NOMO-1 treated with dmso at 0.1 percent for 144 hours (cell line): ENCODE measurements around the gene ASB1.

Source experiments
- DNase-seq: peaks from one replicate; lab custom pipeline; 2025; ENCODE audit not compliant: unreplicated experiment; lab: John Stamatoyannopoulos, UW

The ASB1 gene

DNA sequence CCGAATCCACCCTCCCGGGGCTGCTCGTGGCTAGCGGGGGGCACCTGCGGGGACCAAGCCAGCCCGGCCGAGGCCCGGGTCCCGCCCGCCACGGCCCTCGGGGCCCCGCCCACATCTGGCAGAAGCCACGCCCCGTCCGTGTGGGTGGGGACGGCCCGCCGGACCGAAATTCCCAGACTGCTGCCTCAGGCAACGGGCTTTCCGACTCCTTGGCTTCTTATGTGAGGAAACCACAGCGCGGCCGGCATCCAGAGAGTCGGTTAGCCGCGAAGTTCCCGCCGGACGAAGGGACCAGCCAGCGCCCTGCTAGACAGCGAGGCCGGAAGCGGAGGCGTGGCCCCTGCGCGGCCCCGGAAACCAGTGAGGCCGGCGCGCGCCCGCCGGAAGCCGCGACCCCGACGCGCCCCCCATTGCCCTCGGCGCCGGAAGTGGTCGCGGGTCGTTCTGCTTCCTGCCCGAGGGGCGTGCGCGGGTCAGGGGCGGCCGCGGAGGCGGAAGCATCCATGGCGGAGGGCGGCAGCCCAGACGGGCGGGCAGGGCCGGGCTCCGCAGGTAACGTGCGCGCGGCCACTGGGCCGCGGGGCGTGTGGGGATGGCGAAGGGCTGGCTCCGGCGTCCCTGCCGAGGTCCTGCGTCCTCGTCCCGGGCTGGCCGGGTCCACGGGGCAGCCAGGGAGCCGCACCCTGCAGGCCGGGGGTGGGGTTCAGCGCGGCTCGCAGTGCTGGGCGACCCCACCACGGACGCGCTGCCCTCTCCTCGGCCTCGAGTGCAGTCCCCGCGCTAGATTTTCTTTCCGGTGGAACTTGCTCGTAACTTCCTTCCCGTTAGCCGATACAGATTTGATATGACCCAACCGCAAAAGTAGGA is at the start of gene ASB1:
Gene ASB1, plus strand, starts transcription at position 360 of the 867 bp plus-strand sequence. Its CDS starts 144 bp downstream, at position 504.
- peak; percentile 71 for DNase-seq

DNA sequence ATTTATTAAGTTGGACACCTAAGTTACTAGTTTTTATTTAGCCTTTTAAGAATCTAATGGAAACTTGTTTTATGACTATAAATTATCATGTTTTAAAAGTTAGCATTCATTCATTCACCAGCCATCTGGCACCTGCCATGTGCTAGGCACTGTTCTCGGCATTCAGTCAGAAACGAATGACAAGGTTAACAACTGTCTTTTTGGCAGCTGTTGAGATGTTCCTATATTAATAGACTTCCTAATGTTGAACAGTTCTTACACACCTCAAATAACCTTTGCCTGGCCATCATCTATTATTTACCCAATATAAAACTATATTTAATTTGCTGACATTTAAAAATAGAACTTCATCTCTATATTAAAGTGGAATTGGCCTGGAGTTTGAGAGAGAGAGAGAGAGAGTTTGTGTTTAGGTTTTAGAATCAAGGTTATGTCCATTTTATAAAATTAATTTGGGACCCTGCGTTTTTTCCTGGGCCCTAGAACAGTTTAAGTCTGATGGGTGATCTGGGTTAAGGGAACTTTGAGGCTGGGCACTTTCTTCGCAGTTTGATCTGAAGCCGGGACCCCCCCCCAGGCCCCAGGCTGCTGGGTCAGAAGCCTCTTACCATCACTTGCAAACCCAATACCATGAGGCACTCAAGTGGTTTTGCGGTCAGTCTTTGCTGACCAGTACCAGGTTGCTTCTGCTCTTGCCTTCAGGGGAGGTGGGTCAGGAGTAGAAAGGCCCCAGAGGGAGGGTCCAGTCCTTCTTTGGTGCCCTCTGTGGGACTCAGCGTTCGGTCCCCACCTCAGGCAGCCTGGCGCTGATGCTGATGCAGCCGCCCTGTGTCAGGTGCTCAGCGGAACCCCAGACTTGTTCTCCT is 48.3 kb upstream of the ASB1 start:
- DNase-seq = no peak

GRCh38 chr2:238379096-238379810 is 47.5 kb upstream of the ASB1 start:
- no peak for DNase-seq

DNA sequence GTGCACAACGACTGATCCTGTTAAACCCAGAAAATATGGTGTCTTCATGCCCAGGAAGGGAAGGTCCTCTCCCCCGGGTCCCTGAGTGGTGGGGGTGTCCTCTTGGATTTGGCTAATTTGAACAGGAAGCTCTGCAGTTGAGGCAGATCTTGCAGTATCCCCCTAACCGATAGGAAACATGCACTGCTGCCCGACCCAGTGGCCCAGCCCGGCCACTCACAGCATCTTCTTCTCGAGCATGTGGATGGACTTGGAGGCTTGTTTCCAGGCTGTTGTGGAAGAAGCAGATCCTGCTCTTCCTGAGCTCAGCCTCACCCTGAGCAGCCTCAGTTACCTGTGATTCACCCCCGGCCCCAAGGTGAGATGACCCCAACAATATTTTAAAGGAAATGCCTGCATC is 46.4 kb upstream of the ASB1 start:
- DNase-seq = no peak

GRCh38 chr2:238380785-238381184 is 45.9 kb upstream of the ASB1 start:
- DNase-seq = no peak

DNA sequence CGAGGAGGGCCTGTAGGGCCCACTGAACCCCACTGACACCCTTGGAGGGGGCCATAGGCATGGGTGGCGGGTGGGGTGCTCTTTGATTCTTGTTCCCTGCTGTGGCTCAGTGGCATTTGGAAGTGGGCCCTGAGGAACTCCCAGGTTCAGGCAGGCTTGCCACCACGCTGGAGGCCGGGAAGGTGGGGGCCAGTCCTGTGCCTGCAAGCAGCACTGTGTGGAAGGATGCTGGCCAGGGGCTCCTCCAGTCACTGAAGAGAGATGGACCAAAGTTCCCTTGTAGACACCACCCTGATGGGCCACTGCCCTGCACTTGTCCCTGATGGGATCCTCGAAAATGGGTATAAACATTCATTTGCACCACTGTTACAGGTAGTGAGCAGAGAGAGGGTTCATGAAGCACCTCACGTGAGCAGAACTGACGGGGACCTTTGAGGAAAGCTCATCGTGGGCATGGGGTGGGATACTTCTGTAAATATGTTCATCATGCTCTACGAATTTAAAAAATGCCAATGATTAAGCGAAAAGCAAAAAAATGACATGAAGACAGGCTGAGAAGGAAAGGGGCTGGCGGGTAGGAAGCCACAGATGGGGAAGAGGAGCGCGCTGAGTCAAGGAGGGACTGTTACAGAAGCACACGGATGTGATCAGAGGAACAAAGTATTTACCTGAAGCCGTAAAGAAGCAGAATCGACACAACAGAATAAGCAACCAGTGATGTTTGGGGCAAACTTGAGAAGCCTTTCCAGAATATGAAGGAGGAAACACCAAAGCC is 45.2 kb upstream of the ASB1 start:
- peak; percentile 48 for DNase-seq

- peak; percentile 60 for DNase-seq
Measured at GRCh38 chr2:238382381-238382781, 44.3 kb upstream of the ASB1 start.

DNA sequence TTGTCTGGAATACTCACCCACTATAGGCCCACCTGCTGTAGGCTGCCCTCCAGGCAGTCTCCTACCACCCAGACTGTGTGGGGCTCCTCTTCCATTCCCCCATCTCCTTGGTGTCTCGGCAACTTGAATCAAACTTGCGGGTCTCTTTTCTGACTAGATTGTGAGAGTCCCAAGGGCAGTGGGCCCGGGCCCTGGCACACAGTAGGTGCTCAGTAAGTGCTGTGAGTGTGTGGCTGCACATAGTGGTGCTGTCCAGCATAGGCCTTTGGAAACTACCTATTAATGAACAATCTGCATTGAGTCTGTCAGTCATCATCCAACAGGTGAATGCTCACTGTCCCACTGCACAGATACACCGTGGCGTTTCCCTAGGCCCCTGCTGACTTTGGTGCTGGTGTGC is 43.6 kb upstream of the ASB1 start:
- DNase-seq = no peak

GRCh38 chr2:238383743-238384380 is 42.9 kb upstream of the ASB1 start:
- no peak for DNase-seq

DNA sequence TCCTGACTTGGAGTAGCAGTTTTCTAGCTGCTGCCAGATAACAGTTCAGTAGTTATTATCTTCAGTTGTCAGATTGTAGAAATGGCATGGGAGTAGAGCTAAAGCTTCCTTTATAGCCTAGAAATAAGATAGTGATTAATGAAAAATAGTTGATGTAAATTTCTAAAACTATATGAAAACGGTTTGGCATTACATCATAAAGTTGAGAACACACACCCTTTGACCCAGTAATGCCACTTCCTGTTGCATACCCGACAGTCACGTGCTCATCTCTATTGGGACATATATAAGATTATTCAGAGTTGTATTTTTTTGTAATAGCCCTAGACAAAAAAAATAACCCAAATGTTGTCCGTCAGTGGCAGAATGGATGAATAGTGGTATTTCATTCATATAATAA is 39.4 kb upstream of the ASB1 start:
- DNase-seq = peak; percentile 49

GRCh38 chr2:238388794-238389193 is 37.9 kb upstream of the ASB1 start:
- DNase-seq = no peak

DNA sequence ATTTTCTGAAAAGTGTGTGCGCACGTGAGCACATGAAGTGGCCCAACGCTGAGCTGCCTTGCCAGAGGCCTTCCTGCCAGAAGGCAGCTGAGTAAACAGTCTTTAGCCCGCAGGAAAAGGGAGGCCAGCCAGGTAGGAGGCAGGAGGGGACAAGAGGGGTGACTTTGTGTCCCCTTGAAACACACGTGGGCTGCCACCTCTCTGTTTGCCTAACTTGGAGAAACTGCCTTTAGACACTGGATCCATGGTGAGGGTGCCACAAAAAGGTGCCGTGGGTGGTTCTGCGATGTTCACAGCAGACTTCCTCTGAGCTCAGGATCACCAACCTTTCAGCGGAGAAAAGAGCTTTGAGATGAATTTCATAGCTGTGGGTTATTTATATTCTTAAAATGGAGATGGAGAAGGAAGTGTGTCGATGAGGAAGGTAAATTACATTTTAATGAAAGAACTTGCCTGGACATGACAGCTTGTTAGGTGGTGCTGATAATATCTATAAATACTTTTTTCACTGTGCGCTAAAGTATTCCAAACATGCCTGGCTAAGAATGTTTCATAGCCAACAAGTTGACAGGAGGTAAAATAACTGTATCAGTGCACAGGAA is 36.6 kb upstream of the ASB1 start:
- DNase-seq = no peak

GRCh38 chr2:238391042-238391689 is 35.6 kb upstream of the ASB1 start:
- no peak for DNase-seq

- DNase-seq = no peak
Measured at GRCh38 chr2:238396663-238397062, 30.1 kb upstream of the ASB1 start.

DNA sequence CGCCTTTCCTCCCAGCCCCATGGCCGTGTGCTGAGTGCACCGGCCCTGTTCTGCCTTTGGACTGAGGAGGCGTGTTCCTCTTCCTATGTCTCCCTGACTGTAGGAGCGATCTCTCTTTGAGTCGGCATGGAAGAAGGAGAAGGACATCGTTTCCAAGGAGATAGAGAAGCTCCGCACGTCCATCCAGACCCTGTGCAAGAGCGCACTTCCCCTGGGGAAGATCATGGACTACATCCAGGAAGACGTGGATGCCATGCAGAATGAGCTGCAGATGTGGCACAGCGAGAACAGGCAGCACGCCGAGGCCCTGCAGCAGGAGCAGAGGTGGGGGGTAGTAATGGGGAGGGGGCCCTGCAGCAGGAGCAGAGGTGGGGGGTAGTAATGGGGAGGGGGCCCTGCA is 29.4 kb upstream of the ASB1 start:
- DNase-seq = no peak

DNA sequence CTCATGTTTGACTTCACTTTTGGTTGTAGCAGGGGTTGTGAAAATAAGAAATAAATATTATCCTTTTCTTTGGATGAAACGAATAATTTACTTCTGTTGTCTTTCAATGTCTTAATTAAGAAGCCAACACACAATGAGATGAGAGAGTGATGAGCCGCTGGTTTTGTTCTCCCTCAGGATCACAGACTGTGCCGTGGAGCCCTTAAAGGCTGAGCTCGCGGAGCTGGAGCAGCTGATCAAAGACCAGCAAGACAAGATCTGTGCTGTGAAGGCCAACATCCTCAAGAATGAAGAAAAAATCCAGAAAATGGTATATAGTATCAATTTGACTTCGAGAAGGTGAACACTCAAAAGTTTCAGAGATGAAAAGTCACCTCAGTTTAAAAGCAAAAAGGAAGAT is 28.1 kb upstream of the ASB1 start:
- no peak for DNase-seq

DNA sequence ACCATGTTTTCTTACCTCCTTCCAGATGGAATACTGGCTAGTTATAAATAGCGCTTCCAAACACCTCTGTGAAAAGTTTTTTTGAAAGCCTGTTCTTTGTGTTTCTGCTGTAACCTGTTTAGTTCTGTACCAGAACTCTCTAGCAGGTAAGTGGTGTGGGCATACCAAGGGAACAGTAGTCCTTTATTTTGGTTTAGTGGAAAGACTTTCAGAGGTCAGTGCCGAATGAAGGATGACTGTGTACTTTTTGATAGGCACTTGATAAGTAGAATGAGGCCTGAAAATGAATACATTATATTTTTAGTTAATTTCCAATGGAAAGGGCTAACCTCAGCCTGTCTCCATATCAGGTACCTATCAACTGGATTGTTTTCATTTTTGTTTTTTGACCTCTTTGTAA is 27.6 kb upstream of the ASB1 start:
- no peak for DNase-seq

GRCh38 chr2:238401551-238401950 is 25.2 kb upstream of the ASB1 start:
- DNase-seq = no peak
